Anterior cingulate cortex (tissue), 58 donors: ENCODE results near the gene AATK.

ENCODE experiments used
- DNase-seq, 58 donors: peaks; one replicate each; lab custom pipeline; 2025; lab: John Stamatoyannopoulos, UW

Gene AATK, protein sequence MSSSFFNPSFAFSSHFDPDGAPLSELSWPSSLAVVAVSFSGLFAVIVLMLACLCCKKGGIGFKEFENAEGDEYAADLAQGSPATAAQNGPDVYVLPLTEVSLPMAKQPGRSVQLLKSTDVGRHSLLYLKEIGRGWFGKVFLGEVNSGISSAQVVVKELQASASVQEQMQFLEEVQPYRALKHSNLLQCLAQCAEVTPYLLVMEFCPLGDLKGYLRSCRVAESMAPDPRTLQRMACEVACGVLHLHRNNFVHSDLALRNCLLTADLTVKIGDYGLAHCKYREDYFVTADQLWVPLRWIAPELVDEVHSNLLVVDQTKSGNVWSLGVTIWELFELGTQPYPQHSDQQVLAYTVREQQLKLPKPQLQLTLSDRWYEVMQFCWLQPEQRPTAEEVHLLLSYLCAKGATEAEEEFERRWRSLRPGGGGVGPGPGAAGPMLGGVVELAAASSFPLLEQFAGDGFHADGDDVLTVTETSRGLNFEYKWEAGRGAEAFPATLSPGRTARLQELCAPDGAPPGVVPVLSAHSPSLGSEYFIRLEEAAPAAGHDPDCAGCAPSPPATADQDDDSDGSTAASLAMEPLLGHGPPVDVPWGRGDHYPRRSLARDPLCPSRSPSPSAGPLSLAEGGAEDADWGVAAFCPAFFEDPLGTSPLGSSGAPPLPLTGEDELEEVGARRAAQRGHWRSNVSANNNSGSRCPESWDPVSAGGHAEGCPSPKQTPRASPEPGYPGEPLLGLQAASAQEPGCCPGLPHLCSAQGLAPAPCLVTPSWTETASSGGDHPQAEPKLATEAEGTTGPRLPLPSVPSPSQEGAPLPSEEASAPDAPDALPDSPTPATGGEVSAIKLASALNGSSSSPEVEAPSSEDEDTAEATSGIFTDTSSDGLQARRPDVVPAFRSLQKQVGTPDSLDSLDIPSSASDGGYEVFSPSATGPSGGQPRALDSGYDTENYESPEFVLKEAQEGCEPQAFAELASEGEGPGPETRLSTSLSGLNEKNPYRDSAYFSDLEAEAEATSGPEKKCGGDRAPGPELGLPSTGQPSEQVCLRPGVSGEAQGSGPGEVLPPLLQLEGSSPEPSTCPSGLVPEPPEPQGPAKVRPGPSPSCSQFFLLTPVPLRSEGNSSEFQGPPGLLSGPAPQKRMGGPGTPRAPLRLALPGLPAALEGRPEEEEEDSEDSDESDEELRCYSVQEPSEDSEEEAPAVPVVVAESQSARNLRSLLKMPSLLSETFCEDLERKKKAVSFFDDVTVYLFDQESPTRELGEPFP (N-terminal part only)

DNA sequence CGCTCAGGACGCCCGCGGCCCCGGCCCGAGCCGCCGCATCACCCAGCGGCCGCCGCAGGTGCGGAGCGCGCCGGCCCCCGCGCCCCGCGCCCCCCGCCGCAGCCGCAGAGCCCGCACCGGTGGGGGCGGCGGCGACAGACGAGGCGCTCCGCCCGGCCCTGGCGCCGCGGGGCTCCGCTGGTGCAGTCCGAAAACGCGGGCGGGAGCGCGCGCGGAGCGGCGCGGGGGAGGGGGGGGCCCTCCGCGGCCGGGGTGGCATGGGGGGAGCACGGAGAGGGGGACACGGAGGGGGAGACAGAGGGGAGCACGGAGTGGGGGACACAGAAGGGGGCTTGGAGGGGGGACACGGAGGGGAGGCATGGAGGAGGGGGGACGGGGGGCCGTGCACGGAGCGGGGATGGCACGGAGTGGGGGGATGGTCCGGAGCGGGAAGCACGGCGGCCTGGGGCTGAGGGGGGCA lies at the start of gene AATK:
TSS of gene AATK (minus strand) at position 189 of the 460 bp plus-strand sequence. CDS start 229 bp downstream, outside the sequence.
- DNase-seq, result peak in 3 of 58 donors; percentile 16 to 30 (median 23)

DNA sequence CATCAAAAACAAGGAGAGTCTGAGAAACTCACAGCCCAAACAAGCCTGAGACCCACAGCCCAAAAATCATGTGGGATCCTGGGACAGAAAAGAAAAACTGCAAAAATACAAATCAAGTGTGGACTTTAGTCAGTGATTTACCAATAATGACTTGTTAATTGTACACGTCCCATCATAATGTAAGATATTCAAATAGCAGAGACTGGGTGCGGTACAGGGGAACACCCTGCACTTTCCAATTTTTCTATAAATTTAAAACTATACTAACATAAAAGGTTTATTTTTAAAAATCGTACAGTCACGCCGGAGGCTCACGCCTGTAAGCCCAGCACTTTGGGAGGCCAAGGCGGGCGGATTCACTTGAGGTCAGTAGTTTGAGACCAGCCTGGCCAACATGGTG lies 48.0 kb upstream of the AATK start:
- no peak for DNase-seq

DNA sequence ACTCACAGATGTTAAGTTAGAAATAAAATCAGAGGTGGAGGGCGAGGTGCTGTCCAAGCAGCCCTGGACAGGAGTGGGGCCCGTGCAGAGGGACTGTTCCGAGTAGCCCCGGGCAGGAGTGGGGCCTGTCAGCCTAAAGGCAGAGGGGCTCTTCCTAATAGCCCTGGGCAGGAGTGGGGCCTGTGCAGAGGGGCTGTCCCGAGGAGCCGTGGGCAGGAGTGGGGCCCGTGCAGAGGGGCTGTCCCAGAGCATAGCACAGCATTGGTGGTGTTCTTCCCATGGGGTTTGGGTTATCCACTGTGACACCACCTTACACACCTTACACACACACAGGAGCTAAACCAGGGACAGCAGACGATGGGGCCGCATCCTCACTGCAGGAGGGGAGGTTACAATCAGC lies 46.3 kb upstream of the AATK start:
- DNase-seq, result no peak

DNA sequence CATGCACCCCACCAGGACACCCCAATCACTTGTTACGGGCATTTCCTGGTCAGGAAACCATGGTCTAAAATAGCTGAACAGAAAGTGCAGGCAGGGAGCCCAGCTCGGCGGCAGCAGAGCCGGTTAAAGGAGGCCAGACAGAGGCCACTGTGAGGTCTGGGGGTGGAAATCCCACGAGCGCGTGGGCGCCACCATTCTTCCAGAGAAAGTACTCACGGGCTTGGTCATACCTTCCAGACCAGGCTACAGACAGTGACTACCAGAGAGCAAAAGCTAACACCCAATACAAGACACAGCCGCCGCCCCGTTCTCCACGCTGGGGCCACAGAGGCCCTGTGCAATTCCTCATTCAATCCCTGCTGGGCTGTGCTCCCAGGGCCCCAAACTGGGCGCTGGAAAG lies 44.8 kb upstream of the AATK start:
- DNase-seq, result no peak

DNA sequence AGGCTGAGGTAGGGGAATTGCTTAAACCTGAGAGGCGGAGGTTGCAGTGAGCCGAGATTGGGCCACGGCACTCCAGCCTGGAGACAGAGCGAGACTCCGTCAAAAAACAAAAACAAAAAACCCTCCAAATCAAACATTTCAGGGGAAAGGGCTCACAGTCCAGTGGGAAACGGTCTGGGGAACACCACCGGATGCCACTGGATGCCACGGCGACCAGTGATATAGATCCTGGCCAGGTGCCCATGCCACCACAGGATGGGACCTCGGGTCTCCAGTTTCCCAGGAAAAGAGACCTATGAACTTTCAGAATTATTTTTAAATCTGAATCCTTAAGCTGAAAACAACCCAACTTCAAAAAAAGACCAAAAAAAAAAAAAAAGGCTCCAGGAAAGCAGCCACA lies 44.4 kb upstream of the AATK start:
- no peak for DNase-seq

DNA sequence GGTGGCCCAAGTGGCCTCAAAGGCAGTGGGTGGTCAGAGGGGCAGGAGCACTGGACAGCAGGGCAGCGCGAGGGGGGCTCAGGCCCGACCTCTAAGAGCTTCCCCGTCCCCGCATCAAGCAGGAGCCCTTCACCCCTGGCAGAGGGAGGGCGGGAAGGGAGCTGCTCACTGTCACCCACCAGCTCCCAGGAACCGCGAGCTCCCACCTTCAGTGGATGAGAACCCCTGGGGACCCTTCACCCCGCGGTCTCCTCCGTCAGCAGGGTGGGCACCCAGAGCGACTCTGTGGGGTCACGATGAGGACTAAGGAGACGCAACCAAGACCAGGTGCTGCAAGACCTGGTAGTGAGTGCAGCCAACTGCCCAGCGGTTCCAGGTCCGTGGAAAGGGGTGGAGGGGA lies 43.1 kb upstream of the AATK start:
- no peak for DNase-seq

DNA sequence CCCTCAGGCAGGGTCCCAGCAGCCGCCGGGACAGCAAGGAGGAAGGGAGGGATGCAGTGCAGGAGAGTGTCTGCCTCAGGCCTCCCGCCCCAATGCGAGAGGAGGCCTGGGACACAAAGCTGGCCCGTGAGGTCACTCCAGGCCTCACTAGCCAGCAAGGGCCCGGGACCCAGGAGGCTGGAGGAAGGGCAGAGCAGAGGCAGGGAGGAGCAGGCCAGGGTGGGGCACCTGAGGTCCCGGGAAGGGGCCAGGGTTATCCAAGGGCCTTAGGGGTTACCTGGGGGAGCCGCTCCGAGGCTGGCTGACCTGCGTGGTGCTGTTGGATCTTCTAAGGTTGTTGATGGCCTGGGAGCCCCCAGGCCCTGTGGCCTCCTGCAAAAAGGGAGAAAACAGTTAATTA lies 42.6 kb upstream of the AATK start:
- no peak for DNase-seq

DNA sequence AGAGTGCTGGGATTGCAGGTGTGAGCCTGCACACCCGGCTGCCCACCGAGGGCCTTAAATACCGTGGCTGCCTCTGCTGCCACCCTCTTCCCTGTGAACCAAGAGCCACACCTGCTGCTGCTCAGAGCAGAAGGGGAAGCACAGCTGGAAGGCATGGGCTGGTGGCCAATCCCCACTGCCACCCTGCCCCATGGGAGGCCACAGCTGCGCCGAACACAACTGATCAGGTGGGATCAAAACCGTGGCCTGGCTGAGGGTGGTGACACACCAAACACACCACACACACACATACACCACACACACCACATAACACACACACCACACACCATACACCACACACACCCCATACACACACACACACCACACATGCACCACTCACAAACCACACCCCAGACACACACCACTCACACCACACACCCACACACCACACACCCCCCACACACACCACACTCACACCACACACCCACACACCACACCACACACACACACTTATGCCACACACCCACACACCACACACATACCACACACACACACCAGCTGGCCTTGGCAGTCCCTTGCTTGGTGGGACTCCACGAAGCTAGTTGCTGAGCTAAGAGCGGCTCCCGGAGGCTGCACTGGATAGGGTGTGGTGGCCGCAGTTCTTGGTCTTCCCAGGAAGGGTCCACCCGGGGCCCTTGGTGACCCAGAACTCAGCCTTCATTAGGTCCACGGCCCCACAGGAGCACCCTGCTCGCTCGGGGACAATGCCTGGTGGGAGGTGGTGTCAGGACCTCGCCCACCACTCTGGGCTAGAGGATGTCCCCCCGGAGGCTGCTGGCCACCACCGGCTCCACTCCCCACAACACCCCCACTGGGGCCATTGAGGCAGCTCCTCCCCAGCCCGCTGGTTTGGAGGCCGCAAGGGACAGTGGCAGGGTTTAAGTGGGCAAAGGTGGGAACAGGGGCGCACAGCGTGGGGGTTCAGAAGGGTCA lies 41.9 kb upstream of the AATK start:
- DNase-seq, result no peak

DNA sequence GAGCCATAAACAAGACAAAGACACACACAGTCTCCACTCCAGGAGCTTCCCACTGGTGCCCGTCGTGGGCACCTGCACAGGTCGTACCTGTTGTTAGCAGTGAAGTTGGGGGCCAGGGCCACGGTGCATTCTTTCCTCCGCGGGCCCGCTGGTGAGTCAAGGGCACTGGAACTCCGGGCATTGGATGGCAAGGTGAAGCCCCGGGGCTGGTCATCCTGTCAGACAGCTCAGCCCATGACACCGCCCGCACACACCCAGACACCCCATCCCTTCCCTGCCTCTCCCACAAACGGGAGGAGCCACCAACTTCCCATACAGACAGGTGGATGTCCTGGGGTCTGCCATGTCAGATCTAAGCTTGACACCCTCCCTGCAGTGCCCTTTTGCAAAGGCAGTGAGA lies 40.6 kb upstream of the AATK start:
- no peak for DNase-seq

DNA sequence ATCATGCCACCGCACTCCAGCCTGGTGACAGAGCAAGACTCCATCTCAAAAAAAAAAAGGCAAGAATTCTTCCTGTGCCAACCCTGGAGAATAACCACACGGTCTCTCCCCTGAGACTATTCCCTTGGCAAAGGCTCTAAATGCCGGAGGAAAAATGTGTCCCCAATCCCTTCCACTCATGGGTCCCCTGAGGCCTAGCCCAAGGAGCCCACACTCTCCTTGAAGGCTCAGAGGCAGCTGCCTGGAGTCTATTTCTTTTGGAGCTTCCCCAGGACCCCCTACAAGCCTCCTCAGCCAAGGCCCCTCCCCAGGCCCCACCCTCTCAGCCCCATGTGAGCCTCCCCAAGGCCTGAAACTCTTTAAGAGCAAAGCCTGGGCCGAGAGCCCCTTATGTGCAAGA lies 40.1 kb upstream of the AATK start:
- no peak for DNase-seq

DNA sequence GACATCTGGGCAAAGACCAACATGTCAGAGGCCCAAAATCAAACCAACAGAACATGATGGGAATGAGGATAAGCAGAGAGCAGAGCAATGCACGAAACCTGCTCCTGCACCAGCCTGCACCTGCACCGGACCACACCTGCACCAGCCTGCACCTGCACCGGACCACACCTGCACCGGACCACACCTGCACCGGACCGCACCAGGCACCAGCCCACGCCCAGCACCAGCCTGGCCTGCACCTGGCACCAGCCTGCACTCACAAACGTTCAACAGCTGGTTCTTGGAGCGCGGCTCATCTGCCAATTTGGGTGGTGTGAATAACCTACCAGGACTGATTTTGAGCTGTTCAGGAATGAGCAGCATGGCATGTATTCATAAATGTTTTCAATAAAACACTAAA lies 38.6 kb upstream of the AATK start:
- DNase-seq, result no peak

DNA sequence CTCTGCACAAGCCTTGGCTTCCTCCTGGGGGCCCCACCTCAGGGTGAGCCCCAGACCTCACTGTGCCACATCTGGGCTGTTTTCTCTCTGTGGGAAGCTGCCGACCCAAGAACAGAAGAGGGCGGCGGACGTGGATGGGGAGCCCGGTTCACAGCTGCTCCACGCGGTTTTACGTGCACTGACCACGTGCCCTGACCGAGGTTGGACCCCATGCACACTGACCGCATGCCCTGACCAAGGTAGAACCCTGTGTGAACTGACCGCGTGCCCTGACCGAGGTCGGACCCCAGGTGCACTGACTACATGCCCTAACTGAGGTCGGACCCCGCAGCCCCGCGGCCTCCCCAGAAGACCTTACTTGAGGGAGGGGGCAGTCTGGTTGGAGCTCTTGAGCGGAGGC lies 37.1 kb upstream of the AATK start:
- no peak for DNase-seq

DNA sequence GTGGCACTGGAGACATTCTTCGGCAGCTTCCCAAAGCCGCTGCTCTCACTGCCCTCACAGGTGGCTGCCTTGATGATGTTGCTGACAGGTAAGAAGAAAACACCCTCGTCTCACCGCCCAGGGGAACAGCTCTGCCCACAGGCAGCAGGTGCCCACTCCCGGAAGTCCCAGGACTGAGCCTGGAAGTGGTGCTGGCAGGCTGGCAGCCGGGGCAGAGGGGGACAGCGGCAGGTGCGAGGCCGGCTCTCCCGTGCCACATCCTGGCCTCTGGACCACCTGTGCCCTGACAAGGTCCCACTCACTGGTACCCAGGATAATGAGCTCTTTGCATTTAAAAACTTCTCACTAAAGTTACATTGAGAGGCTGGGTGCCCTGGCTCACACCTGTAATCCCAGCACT lies 36.3 kb upstream of the AATK start:
- DNase-seq, result no peak

DNA sequence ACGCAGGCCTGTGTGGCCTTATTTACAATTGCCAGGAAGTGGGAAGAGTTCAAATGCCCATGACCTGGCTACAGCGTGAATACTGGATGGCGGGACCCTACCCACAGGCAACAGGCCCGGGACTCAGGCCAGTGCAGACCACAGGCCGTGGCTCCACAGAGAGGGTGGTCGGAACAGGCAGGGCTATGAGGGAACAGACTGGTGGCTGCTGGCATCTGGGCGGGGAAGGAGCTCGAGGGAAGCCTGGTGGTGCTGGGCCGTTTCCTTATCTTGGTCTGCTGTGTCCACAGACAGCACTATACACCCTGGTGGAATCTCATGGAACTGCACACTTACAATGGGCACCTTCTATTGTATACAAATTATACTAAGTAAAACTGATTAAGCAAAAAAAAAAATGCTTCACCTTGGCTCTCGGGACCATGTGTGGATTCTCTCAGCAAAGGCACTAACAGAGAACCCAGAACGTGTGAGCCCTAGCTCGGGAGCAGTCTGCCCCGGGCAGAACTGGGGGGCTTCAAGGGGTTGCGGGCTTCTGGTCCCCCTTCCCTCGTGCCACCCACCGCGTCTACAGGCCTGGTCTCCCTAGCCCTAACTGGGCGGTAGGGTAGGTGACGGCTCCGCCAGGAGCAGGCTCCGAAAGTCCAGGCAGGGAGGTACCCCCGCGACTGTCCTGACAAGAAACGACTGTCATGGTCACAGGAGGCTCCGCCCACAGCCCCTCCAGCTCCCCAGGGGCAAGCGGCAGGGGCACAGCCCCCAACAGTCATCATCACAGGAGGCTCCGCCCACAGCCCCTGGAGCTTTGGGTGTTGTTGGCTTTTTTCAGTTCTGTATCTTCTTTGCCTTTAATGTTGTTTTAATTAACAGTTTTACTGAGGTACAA lies 34.9 kb upstream of the AATK start:
- peak in 43 of 58 donors; percentile 4 to 65 (median 30) for DNase-seq

DNA sequence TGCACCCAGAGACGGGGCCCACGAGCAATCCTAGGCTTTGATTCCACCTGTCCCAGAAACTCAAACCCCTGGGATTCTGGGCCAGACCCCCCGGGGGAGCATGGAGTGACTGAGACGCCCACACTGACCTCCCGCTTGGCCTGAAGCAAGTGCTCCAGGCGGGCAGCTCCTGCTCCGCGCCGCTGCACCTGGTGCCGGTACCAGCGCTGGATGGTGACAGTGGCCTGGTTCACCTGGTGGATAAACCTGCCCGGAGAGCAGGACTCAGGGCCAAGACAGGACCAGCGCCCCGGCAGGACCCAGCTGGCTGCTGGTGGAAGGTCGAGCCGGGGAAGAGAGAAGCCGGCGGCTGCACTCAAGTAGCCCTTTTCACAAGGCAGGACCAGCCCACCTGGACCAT lies 34.2 kb upstream of the AATK start:
- no peak for DNase-seq

DNA sequence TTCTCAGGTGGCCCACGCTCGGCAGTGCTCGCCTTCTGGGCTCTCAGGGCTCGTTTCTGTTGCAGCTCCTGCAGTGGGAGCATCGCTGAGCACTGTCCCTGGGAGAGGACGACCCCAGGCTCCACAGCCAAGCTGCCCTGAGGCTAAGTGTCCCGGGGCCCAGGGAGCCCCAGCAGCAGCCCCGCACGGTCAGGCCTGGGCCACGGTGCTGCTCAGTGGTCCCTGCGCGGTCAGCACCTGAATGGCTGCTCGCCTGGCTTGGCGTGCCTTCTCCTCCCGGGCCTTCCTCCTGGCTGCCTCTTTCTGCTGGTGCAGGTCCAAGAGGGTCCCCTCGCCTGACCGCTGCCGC lies 33.4 kb upstream of the AATK start:
- no peak for DNase-seq

DNA sequence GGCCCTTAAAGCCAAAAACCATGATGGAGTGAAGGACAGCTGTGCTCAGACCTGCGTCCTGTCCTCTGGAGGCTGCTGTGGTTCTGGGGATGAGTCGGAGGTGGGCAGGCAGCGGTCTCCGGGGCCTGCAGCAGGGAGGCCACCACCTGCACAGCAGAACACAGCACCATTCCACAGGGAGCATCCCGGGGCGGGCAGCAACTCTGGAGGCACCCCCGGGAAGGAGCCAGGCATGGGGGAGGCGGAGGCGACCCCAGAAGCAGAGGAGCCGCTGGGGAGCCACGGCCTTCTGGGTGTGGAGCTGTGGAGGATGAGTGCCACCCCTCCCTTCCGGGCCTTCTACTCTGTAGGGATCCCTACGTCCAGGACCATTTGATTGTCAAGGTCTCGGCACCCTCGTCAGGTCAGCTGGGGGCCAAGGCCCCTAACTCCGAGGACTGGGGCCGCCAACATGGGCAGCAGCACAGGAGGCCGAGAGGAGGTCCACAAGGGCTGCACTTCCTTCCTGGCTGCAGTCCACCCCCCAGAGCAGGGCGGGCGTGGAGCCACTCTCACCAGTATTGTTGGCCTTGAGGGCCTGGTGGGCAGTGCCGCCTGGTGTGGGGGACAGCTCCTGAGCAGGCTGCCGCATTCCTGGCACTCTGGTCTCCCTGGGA lies 32.9 kb upstream of the AATK start:
- DNase-seq, result no peak

DNA sequence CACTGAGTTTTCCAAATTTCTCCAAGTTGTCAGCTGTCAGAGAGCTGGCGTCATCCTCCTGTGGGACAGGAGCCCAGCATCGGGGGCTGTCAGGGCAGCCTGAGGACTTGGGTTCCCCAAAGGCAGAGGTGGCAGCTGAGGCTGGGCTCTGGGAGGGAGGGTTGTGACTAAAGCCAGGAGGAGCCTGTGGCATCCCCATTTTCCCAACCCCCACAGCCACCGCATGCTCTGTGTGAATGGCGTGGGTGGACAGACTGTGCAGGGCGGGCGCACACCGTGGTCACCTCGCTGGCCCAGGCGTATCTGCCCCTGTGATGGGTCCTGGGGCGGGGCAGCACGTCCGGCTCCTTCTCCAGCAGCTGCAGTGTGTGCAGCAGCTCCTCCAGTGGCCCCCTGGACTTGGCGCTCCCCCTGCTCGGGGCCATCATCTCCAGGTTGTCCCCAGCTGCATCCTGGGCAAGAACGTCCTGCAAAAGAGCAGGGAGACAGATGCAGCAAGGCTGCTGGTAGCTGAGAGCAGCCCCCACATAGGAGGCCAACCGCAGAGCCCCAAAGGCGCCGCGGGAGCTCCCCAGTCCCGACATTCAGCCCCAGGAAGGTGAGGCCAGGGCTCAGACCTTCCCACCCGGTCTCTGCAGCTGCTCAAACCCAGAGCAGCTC lies 31.9 kb upstream of the AATK start:
- DNase-seq, result no peak
